Activated T-cell treated with anti-CD3 and anti-CD28 coated beads, Interleukin-2, amount 50 U/mL, for 48 hours (primary cell): ENCODE data around the gene APOBR.
"Not testable (repeated sequence)": the region's sequence is repeated elsewhere in the genome, so short reads cannot be mapped to it uniquely, and the experiment has no call there.

Experiments
- DNase-seq, 2 experiments: peaks; one replicate each; pipeline ENCODE4 v3.0.0-alpha.2; 2020

The APOBR gene

DNA sequence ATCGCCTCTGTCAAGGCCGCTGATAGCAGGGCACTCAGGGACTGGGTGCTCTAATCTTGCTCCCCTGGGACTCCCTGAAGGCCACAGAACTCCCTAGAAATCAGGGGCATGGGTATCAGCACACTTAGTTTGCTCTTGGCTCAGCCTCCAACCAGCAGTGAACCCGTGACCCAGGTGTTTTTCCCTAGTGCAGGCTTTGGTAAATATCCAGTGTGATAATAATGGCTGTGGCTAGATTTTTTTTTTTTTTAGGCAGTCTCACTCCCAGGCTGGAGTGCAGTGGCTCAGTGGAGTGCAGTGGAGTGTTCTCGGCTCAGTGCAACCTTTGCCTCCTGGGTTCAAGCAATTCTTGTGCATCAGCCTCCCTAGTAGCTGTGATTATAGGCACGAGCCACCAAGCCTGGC, 34.0 kb downstream of the APOBR start:
- DNase-seq = no peak

DNA sequence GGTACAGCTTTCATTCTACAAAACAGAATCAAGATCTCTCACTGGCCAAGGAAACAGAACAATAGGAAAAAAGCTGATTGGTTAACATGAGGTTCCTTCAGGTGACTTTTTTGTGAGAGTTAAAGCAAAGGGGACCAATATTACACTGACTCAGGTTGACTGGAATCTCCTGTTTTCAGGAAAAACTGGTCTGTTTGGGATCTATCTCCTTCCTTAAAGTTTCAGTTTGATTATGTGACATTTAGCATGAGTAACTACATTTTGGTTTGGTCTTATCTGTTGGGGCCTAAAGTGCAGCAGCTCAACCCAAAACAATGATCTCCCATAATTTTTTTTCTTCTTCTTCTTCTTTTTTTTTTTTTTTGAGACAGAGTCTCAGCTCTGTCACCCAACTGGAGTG, 34.7 kb downstream of the APOBR start:
- no peak for DNase-seq

DNA sequence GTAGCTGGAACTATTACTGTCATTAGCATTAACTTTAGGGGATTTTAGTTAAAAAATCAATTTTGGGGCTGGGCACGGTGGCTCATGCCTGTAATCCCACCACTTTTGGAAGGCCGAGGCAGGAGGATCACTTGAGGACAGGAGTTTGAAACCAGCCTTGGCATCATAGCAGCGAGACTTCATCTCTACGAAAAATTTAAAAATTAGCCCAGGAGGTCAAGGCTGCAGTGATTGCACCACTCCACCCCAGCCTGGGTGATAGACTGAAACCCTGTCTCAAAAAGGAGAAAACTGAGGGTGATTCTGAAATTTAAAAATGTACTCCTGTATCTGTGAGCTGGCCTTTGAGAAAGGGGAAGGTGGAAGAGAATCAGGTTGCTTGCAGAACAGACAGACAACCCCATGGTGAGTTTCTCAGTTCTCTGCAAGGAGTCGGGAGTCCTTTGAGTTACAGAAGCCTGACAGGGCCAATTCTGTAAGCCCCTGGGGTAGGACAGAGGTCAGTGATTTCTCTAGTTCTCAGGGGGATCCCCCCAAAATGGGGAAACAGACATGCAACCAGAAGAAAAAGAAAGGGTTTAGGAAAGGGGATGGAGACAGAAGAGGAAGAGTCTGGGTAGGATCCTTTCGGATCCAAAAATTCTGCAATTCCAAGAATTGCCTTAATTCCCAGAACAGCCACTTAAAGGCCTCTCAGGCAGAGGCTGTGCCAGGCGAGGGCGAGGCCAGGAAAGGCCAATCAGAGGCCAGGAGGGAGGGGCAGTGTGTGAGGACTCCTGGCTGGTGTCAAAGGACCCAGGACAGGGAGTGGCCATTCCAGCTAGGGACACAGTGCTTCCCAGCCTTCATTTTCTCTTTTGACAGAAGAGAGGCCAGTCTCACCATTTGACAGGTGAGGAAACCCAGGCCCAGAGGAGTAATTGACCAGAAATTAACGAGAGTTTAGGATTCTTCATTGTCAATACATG, 37.6 kb downstream of the APOBR start:
- DNase-seq = no peak

DNA sequence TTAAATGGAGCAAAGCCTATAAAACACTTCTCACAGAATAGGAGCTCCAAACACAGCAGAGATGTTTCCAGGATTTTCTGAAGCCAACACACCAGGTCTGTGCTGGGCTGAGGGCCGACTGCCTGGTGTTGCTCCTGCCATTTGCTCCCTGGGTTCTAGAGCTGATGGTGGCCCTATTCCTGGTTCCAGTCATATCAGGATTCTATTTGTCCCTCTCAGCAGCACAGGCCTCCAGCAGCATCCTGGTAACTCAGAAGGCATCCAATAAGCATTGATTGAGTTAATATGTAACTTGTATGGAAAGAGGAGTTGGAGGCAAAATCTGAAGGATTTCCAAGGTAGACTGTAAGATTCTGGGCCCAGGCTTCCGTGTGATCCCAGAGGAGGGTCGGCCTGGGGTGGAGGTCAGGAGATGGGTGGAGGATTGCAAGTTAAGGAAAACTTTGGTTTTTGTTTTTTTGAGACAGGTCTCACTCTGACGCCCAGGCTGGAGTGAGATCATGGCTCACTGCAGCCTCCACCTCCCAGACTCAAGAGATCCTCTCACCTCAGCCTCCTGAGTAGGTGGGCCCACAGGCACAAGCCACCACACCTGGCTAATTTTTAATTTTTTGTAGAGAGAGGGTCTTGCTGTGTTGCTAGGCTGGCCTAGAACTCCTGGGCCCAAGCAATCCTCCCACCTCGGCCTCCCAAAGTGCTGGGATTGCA, 38.7 kb downstream of the APOBR start:
- no peak for DNase-seq

DNA sequence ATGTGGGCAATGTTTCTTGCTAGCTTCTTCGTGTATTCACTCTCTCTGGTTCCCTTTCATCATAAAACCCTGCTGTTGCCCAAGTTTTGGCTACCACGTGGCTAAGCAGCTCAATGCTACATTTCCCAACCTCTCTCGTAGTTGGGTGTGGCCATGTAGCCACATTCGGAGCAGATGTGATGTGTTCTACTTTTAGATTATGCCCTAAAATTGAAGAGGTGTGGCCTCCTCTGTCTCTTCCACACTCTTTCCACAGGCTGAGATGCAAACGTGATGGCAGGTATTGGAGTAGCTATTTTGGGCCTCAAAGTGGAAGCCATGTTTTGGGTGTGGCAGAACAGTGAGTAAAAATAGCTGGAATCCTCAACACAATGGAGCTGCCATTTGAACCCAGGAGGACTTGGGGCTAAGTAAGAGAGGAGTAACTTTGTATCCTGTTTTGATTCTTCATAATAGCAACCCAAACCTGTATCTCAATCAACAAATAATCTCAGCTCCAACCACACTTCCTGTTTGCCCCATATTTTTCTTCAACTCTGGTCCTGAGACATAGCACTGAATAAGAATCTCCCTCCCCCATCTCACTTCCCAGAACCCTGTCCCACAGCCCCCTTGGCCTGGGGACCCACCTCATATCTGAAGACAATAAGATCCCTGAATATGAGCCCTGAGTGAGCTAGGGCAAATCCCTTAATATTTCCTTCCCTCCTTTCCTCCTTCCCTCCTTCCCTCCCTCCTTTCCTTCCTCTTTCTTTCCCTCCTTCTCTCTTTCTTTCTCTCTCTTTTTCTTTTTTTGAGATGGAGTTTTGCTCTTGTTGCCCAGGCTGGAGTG, 40.3 kb downstream of the APOBR start:
- no peak for DNase-seq

DNA sequence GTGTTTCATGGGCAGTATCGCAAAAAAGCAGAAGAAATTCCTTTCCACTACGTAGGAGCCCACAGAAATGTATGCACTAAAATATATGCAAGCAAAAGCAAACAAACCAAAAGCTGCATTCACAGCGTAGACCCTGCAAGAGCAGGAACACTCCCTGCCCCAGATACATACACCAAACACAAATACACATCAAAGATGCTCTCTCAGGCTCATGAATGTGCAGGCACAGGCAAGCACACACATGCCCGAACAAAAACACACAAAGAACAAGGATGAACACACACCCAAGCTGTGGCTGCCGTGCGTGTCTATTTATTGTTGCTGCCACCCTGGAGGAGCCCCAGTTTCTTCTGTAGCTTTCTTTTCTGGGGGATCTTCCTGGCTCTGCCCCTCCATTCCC, 42.6 kb downstream of the APOBR start:
- DNase-seq = no peak

DNA sequence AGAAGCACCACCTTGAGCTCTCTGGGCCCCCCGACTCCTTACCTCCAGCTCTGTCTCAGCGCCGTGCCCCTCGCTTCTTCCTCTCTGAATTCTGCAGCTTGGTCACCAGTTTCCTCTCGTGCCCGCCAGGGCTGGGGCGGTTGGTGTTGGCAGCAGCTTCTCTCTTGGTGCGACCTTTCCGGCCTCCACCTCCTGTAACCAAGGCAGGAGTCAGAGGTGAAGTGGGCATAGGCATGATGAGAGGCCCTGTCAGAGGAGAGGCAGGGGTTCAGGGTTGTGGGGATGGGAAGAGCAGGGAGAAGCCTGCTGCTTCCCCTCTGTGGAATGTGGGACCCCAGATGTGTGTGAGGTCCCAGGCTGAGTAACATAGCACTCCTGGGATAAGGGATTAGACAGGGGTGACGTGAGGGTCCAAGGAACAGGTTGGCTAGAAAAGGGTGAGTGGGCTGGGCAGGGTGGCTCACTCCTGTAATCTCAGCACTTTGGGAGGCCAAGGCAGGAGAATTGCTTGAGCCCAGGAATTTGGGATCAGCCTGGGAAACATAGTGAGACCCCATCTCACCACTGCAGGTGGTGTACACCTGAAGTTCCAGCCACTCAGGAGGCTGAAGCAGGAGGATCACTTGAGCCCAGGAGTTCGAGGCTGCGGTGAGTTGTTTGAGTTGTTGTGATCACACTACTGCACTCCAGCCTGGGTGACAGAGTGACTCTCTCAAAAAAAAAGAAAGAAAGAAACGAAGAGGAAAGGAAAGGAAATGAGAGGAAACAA, 43.7 kb downstream of the APOBR start:
- no peak for DNase-seq

DNA sequence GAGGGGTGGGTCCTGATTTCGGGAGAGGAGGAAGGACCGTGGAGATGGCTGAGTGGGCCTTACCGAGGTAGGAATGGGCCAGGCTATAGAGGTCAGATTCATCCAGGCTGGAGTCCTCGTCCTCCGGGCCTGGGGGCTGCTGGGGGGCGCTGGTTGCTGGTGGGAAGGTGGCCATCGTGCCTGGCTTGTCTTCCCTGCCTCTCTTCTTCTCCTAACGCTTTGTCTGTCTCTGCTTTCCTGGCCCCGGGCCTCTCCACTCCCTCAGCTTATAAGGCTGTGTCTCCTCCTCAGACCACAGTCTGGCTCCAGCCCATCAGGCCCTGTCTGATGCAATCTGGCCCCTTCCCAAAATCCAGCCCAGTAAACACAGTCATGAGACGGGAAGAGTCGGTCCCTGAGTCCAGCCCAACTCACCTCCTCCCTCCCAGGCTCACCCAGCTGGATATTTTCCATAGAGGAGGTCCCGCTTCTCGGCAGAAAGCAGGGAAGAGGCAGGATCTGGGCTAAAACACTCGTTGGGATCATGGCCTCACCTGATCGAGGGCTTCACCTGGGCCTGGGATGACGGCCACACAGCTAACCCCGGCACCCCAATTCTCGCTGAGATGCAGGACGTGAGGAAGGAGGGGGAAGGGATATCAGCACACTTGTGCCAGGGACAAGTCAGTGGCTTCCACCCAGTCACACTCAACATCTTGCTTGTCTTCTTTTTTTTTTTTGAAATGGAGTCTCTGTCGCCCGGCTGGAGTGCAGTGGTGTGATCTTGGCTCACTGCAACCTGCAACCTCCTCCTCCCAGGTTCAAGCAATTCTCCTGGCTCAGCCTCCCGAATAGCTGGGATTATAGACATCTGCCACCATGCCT, 44.5 kb downstream of the APOBR start, which contains the start of gene NUPR1:
Gene NUPR1, minus strand, starts transcription at position 242 of the 864 bp plus-strand sequence. Its CDS starts 67 bp downstream, at position 175.
- no peak for DNase-seq

DNA sequence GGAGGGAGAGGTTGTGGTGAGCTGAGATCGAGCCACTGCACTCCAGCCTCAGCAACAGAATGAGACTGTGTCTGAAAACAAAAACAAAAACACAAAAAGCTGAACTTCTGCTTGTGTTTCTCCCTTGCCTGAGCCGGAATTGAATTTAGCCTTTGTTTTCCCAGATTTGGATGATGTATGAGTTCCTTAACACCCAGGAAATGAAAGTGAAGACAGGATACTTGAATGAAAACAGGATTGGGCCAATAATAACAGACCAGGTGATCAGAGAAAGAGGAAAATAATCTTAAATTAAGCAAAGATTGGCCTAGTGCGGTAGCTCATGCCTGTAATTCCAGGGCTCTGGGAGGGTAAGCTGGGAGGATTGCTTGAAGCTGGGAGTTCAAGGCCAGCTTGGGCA, 45.9 kb downstream of the APOBR start:
- DNase-seq = no peak

DNA sequence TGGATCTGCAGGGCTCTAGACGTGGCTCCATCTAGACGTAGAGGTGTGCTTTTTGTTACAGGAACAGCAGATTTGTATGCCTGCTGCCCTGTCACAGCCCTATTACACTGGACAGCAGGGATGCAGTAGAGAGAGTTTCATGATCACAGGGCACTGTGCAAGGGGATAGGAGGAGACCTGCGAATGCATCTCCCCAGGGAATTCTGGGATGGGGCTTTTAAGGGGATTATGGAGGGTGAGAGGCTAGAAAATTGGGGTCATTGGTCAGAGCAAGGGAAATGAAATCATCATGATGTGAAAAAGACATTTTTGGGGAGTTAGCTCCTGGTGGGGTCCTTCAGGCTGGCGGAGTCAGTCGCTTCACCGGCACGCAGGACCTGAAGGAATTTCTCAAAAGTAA, 48.2 kb downstream of the APOBR start:
- no peak for DNase-seq

DNA sequence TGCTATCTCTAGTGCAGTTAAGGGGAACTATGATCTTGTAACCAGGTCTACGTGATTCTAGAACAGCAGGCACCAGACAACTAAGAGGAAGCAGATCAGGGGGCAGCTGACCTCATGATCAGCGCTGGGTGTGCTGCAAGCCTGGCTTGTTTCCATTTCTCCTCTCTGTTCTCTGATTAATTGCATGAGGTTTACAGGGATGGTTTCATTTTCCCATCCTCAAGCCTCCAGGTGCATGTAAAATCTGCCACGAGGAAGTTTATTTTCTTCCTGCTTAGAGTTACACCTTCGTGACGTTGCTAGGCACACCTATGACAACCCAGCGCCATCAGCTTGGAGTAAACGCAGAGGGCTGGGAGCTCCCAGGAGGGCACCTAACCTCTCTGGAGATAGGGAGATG, 48.6 kb downstream of the APOBR start:
- DNase-seq = no peak

DNA sequence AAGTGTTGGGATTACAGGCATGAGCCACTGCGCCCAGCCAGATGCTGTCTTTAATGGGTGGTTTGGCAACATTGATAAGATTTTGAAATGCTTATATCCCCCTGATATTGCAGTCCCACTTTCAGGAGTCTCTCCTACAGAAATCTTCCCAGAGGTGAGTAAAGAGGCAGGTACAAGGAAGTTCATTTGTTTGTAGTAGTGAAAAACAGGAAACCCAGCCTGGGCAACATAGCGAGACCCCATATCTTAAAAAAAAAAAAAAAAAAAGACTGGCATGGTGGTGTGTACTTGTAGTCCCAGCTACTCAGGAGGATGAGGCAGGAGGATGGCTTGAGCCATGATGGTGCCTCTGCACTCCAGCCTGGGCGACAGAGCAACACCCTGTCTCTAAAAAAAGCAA, 50.6 kb downstream of the APOBR start:
- DNase-seq = no peak

DNA sequence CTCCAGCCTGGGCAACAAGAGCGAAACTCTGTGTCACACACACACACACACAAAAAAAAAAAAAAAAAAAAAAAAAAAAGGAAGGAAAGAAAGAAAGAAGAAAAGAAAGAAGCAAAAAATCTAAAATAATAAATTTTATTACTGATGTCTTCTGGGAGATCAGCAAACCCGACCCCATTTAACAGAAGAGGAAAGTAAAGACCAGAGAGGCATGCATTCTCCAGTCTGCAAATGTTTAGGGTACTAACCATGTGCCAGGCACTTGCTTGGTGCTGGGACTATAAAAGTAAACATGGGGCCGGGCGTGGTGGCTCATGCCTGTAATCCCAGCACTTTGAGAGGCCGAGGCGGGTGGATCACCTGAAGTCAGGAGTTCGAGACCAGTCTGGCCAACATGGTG, 51.5 kb downstream of the APOBR start:
- DNase-seq = not testable (repeated sequence)

DNA sequence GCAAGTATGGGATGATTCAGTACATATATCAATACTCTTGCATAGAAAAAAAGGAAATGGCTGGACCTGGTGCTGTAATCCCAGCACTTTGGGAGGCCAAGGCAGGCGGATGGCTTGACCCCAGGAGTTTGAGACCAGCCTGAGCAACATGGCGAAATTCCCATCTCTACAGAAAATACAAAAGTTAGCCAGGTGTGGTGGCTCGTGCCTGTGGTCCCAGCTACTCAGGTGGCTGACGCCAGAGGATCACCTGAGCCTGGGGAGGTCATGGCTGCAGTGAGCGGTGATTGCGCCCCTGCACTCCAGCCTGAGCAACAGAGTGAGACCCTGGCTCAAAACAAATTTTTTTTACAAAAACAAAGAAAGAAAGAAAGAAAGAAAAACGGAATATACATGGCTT, 52.2 kb downstream of the APOBR start:
- no peak for DNase-seq

DNA sequence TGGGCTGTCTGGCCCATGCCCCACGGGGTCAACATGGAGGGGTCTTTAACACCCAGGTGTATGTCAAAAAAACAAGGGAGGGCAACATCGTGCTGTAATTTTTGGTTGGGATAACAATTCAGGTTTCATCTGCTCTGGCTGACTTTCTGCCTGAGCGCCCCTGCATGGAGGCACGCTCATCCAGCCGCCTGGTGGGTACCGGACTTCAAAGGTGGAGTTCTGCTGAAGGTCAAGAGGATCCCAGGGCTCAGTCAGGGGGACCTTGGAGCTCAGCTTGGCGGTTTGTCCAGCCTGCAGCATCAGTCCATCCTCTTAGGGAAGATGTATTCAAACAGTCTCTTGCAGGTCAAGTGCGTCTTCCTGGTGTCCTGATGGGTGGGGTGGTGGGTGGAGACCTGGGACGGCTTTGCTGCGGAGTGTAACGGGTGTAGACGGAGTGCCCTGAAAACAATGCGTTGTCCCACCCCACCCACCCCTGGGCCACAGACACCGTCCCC, 53.9 kb downstream of the APOBR start:
- DNase-seq = no peak
